AG09309 (cell line): ENCODE data around the gene AAGAB.

ENCODE experiments used
- DNase-seq: peaks from one replicate; pipeline ENCODE4 v3.0.0-alpha.2; 2010; ENCODE audit warnings: low read depth
- H3K4me3 ChIP-seq: 2 replicates; pipeline ENCODE4 v1.5.1; 2011; ENCODE audit warnings: mild to moderate bottlenecking, low read depth, low read length, moderate library complexity; ENCODE audit not compliant: control insufficient read depth
- CTCF ChIP-seq: IDR thresholded peaks from 2 replicates; pipeline ENCODE4 v1.5.1; 2011; ENCODE audit warnings: mild to moderate bottlenecking, low read depth, low read length, inconsistent platforms; ENCODE audit not compliant: insufficient read depth, control insufficient read depth; ENCODE audit errors: missing control alignments

The AAGAB gene

GRCh38 chr15:67170143-67170925, 84.1 kb downstream of the AAGAB start:
- no peak for TF ChIP-seq CTCF
- H3K4me3 ChIP-seq: no peak overlapping the region
- no peak for DNase-seq

GRCh38 chr15:67168694-67169093, 85.8 kb downstream of the AAGAB start:
- DNase-seq: no peak
- no peak for TF ChIP-seq CTCF
- no peak overlapping the region for H3K4me3 ChIP-seq

GRCh38 chr15:67167091-67167490, 87.4 kb downstream of the AAGAB start:
- H3K4me3 ChIP-seq: no peak overlapping the region
- no peak for DNase-seq
- no peak for TF ChIP-seq CTCF

GRCh38 chr15:67166280-67167009, 88.0 kb downstream of the AAGAB start:
- TF ChIP-seq CTCF: no peak

GRCh38 chr15:67165254-67166253, 88.9 kb downstream of the AAGAB start:
- no peak overlapping the region for H3K4me3 ChIP-seq
- DNase-seq: no peak
- TF ChIP-seq CTCF: no peak

More at GRCh38 chr15:67166280-67167009, 88.0 kb downstream of the AAGAB start:
- no peak overlapping the region for H3K4me3 ChIP-seq
- no peak for DNase-seq

- no peak for TF ChIP-seq CTCF
- DNase-seq: no peak
- no peak overlapping the region for H3K4me3 ChIP-seq
Observed at GRCh38 chr15:67164811-67165253, 89.6 kb downstream of the AAGAB start.
